NCI-H524 treated with DMSO at 0.1 percent for 48 hours (cell line): ENCODE data around the gene LTBP1.
"Not testable (repeated sequence)": the region's sequence is repeated elsewhere in the genome, so short reads cannot be mapped to it uniquely, and the experiment has no call there.

Source experiments
- DNase-seq: peaks from one replicate; lab custom pipeline; 2025; lab: John Stamatoyannopoulos, UW

Gene LTBP1

GRCh38 chr2:33354981-33355380, 408.2 kb downstream of the LTBP1 start:
- no peak for DNase-seq

- no peak for DNase-seq
Measured at GRCh38 chr2:33358878-33359277, 412.1 kb downstream of the LTBP1 start.

- no peak for DNase-seq
Measured at GRCh38 chr2:33363325-33364298, 416.9 kb downstream of the LTBP1 start.

- no peak for DNase-seq
Measured at GRCh38 chr2:33365264-33365970, 418.7 kb downstream of the LTBP1 start.

GRCh38 chr2:33366473-33366872, 419.7 kb downstream of the LTBP1 start:
- no peak for DNase-seq

- DNase-seq, result not testable (repeated sequence)
Measured at GRCh38 chr2:33368524-33368923, 421.8 kb downstream of the LTBP1 start.

- DNase-seq, result no peak
Measured at GRCh38 chr2:33369191-33369590, 422.4 kb downstream of the LTBP1 start.

- no peak for DNase-seq
Measured at GRCh38 chr2:33370636-33371265, 424.0 kb downstream of the LTBP1 start.

GRCh38 chr2:33371304-33372090, 424.7 kb downstream of the LTBP1 start:
- no peak for DNase-seq

- DNase-seq, result no peak
Measured at GRCh38 chr2:33372940-33373553, 426.3 kb downstream of the LTBP1 start.

GRCh38 chr2:33373986-33374385, 427.2 kb downstream of the LTBP1 start:
- DNase-seq, result no peak

GRCh38 chr2:33375054-33375453, 428.3 kb downstream of the LTBP1 start:
- DNase-seq, result no peak

- no peak for DNase-seq
Measured at GRCh38 chr2:33377048-33377447, 430.3 kb downstream of the LTBP1 start.

GRCh38 chr2:33378556-33379210, 431.9 kb downstream of the LTBP1 start:
- no peak for DNase-seq

GRCh38 chr2:33380001-33380609, 433.4 kb downstream of the LTBP1 start:
- no peak for DNase-seq

- no peak for DNase-seq
Measured at GRCh38 chr2:33380719-33381118, 434.0 kb downstream of the LTBP1 start.

- no peak for DNase-seq
Measured at GRCh38 chr2:33381301-33381858, 434.6 kb downstream of the LTBP1 start.

- DNase-seq, result no peak
Measured at GRCh38 chr2:33383855-33384598, 437.3 kb downstream of the LTBP1 start.

GRCh38 chr2:33384599-33384961, 437.8 kb downstream of the LTBP1 start:
- no peak for DNase-seq
